ENCODE measurements around the gene CDH4. TPM values are rescaled to one million over a fixed set of nuclear protein-coding genes. Genes with fewer than 3 reads are reported as not detected.

The CDH4 gene
- total and polyA plus RNA-seq, 9 of the 15 experiments (the other 6 are each of a cell fraction or from before 2014, with no cell fraction given), result 0.04 TPM; not detected in 8

DNA sequence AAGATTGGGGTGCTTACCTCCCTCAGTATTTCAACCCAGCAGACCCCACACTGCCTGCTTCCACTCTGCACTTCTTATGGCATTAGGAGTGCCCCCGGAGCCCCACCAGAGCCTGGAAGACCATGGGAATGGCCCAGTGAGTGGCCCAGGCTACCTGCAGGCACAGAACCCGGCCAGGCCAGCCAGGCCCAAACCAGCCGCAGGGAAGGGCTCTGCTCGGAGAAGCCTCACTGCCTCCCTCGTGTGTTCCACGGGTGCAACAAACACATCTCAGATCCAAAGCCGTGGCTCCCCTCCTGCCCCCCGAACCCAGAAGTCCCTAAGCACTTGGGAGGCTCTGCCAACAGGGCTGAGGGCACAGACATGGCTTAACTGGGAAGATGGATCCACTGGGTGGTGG lies 283.9 kb downstream of the CDH4 start:
- WGBS (ENCODE audit: insufficient coverage, low coverage, missing lambda C conversion rate), result 5% methylated on average over 8 of the region's 8 CpGs
- no peak overlapping the region for H3K4me2 ChIP-seq (ENCODE audit: insufficient read depth, low read length)
- no peak overlapping the region for H2AFZ ChIP-seq (ENCODE audit: low read depth, low read length)
- H3K27me3 ChIP-seq (ENCODE audit: control insufficient read depth in 2 of 2, insufficient read depth in 2 of 2, low read length in 2 of 2), result peaks cover 21 to 74% of the 10 kb centered on the region in 2 experiments
- FAIRE-seq (no peak), DNase-seq (ENCODE audit: extremely low read depth in 1 of 4, low spot score in 3 of 4) (no peak), ATAC-seq (no peak)
- H3K4me3 ChIP-seq, result no peak overlapping the region
- peaks cover 0 to 10% of the 10 kb centered on the region in 2 experiments; a peak in 2 of 5 replicates for H3K4me1 ChIP-seq (replicated peaks in 1 of 2; ENCODE audit: control insufficient read depth in 2 of 2, insufficient read depth in 2 of 2, low read length in 2 of 2)
- H3K79me2 ChIP-seq (ENCODE audit: control insufficient read depth, insufficient read depth, low read length), result no peaks in the 10 kb centered on the region
- H3K9me3 ChIP-seq (replicated peaks; ENCODE audit: control insufficient read depth, insufficient read depth, low read depth, low read length), result no peaks in the 10 kb centered on the region
- POLR2A ChIA-PET, result no interaction called here
- no TSS peak for BruUV-seq (replicated peaks)
- no peak overlapping the region for H3K9ac ChIP-seq (ENCODE audit: insufficient read depth in 1 of 2, low read depth in 2 of 2, low read length in 2 of 2)
- no peaks in the 10 kb centered on the region for H3K9me1 ChIP-seq (ENCODE audit: control insufficient read depth, insufficient read depth, low read length)
- TF ChIP-seq KLF1 (tag; IDR thresholded peaks at IDR 0.05), result no peak
- TF ChIP-seq, protein P1, sequence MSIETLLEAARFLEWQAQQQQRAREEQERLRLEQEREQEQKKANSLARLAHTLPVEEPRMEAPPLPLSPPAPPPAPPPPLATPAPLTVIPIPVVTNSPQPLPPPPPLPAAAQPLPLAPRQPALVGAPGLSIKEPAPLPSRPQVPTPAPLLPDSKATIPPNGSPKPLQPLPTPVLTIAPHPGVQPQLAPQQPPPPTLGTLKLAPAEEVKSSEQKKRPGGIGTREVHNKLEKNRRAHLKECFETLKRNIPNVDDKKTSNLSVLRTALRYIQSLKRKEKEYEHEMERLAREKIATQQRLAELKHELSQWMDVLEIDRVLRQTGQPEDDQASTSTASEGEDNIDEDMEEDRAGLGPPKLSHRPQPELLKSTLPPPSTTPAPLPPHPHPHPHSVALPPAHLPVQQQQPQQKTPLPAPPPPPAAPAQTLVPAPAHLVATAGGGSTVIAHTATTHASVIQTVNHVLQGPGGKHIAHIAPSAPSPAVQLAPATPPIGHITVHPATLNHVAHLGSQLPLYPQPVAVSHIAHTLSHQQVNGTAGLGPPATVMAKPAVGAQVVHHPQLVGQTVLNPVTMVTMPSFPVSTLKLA (conservative IDR thresholded peaks at IDR 0.05), result no peak
- no peak for TF ChIP-seq NEUROD1 (IDR thresholded peaks at IDR 0.05; ENCODE audit: borderline replicate concordance, low read depth, low read length, partially characterized antibody)
- TF ChIP-seq, protein P2, sequence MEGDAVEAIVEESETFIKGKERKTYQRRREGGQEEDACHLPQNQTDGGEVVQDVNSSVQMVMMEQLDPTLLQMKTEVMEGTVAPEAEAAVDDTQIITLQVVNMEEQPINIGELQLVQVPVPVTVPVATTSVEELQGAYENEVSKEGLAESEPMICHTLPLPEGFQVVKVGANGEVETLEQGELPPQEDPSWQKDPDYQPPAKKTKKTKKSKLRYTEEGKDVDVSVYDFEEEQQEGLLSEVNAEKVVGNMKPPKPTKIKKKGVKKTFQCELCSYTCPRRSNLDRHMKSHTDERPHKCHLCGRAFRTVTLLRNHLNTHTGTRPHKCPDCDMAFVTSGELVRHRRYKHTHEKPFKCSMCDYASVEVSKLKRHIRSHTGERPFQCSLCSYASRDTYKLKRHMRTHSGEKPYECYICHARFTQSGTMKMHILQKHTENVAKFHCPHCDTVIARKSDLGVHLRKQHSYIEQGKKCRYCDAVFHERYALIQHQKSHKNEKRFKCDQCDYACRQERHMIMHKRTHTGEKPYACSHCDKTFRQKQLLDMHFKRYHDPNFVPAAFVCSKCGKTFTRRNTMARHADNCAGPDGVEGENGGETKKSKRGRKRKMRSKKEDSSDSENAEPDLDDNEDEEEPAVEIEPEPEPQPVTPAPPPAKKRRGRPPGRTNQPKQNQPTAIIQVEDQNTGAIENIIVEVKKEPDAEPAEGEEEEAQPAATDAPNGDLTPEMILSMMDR (IDR thresholded peaks at IDR 0.05 in 2 of 3, conservative IDR thresholded peaks at IDR 0.05 in 1 of 3; ENCODE audit: insufficient read depth in 2 of 3, low read depth in 1 of 3, low read length in 3 of 3), result peak in 2 of 3 experiments; percentile 12 to 15; a peak in 1 of 6 replicates
- TF ChIP-seq, protein P3, sequence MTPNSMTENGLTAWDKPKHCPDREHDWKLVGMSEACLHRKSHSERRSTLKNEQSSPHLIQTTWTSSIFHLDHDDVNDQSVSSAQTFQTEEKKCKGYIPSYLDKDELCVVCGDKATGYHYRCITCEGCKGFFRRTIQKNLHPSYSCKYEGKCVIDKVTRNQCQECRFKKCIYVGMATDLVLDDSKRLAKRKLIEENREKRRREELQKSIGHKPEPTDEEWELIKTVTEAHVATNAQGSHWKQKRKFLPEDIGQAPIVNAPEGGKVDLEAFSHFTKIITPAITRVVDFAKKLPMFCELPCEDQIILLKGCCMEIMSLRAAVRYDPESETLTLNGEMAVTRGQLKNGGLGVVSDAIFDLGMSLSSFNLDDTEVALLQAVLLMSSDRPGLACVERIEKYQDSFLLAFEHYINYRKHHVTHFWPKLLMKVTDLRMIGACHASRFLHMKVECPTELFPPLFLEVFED (CRISPR knock-in tag; conservative IDR thresholded peaks at IDR 0.05), result no peak
- no peak for TF ChIP-seq SUPT5H (IDR thresholded peaks at IDR 0.05)
- no peaks in the 10 kb centered on the region for H4K20me1 ChIP-seq (replicated peaks; ENCODE audit: control insufficient read depth, insufficient read depth, low read length)
- CTCF ChIA-PET (ENCODE audit: low intra/inter-chr PET ratio), result no interaction called here
- H3K27ac ChIP-seq (ENCODE audit: extremely low read depth, low read depth, low read length), result no peak overlapping the region
- in situ Hi-C loops (cut with MboI), result no loop called here
- intact Hi-C loops (cut with micrococcal nuclease), result no loop called here
- no peaks in the 10 kb centered on the region for H3K36me3 ChIP-seq (ENCODE audit: control insufficient read depth, insufficient read depth, low read length)
